Uterus (tissue), 2 donors: ENCODE data around the gene NDUFAF4.

Experiments used
- POLR2A ChIP-seq, 2 donors: fragments of 450-650 bp; IDR thresholded peaks; one replicate each; pipeline ENCODE4 v1.6.1; 2016; ENCODE audit warnings: antibody characterized with exemption in 2 of 2, mild to moderate bottlenecking in 1 of 2, moderate library complexity in 1 of 2
- TF ChIP-seq, protein P1 (sequence below), 4 experiments: fragments of 200-600 bp in 2 of 4; fragments of 450-650 bp in 2 of 4; sonication (generic) in 2 of 4; IDR thresholded peaks; one replicate each; pipeline ENCODE4 v1.5.1; 2016 to 2019; ENCODE audit warnings: antibody characterized with exemption in 4 of 4, mild to moderate bottlenecking in 2 of 4, moderate library complexity in 1 of 4

DNA sequence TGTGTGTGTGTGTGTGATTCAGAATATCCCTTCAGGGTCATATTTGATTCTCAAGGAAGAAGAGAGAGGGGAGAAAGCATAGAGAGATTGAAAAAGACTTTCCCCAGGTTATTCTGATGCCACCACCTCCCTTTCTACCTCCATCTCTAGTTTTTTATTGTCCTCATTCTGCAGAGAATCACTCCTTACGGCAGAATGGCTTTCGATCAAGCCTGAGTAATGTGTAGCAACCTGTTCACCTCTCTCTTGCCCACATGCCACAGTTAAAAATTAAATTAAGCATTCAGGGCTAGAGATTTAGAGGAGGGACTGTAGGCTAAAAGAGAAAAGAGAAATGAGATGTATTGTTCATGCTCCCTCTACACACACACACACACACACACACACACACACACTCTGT is 45.0 kb upstream of the NDUFAF4 start:
- TF ChIP-seq, protein P1, sequence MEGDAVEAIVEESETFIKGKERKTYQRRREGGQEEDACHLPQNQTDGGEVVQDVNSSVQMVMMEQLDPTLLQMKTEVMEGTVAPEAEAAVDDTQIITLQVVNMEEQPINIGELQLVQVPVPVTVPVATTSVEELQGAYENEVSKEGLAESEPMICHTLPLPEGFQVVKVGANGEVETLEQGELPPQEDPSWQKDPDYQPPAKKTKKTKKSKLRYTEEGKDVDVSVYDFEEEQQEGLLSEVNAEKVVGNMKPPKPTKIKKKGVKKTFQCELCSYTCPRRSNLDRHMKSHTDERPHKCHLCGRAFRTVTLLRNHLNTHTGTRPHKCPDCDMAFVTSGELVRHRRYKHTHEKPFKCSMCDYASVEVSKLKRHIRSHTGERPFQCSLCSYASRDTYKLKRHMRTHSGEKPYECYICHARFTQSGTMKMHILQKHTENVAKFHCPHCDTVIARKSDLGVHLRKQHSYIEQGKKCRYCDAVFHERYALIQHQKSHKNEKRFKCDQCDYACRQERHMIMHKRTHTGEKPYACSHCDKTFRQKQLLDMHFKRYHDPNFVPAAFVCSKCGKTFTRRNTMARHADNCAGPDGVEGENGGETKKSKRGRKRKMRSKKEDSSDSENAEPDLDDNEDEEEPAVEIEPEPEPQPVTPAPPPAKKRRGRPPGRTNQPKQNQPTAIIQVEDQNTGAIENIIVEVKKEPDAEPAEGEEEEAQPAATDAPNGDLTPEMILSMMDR (IDR thresholded peaks at IDR 0.05): no peak
- no peak for TF ChIP-seq POLR2A (IDR thresholded peaks at IDR 0.05)
